ENCODE data around the gene NRCAM. TPM values are rescaled to one million over a fixed set of nuclear protein-coding genes. Genes with fewer than 3 reads are reported as not detected.

Gene NRCAM
- total RNA-seq, 1 donor from 2014 or later, result 33.2 TPM

DNA sequence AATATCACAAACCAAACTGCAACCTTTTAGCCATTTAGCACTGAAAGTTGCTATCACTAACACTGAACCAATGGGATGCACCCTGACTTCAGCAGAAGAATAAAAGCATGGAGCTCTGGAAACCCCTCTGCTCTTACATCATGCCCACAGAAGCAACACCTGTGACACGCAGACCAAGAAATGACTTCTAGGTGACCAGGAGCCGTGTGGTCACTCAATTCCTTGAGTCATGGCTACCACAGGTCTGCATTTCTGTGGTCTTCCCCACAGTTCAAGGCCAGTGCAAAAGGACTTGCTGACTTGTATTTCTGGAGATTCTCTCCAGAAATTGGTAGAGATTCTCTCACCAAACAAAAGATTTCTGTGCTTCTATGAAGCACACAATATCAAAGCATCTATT, 38.3 kb downstream of the NRCAM start:
- Mint-ChIP-seq H3K9me3 (no peaks in the 10 kb centered on the region), H3K4me1 (peaks cover 53% of the 10 kb centered on the region), H3K27ac (ENCODE audit: unreplicated experiment) (no peak overlapping the region), H3K27me3 (ENCODE audit: low read depth) (no peaks in the 10 kb centered on the region), H3K4me3 (no peak overlapping the region), H3K36me3 (ENCODE audit: low read depth) (no peaks in the 10 kb centered on the region)
- no peak for TF ChIP-seq CTCF (conservative IDR thresholded peaks at IDR 0.05)
- DNase-seq (ENCODE audit: low read depth, low spot score), result no peak

DNA sequence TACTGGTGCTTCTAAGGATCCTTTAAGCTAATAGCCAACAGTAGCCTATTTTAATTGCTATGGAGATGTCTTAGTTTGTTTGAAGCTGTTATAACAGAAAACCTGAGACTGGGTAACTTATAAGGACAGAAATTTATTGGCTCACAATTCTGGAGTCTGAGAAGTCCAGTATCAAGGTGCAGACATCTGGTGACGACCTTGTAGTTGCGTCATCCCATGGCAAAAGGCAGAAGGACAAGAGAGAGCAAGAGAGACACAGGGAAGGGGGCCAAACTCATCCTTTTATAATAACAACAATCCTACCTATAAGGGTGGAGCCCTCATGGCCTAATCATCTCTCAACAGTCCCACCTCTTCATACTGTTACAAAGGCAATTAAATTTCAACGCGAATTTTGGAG, 39.1 kb downstream of the NRCAM start:
- H3K36me3 Mint-ChIP-seq (ENCODE audit: low read depth), result no peaks in the 10 kb centered on the region
- no peak for DNase-seq (ENCODE audit: low read depth, low spot score)
- no peaks in the 10 kb centered on the region for H3K27me3 Mint-ChIP-seq (ENCODE audit: low read depth)
- no peak for TF ChIP-seq CTCF (conservative IDR thresholded peaks at IDR 0.05)
- H3K9me3 Mint-ChIP-seq, result no peaks in the 10 kb centered on the region
- no peak overlapping the region for H3K4me3 Mint-ChIP-seq
- no peak overlapping the region for H3K27ac Mint-ChIP-seq (ENCODE audit: unreplicated experiment)
- H3K4me1 Mint-ChIP-seq, result peaks cover 53% of the 10 kb centered on the region

- DNase-seq (ENCODE audit: low read depth, low spot score), result no peak
- no peak overlapping the region for H3K4me3 Mint-ChIP-seq
These were observed 40.3 kb downstream of the NRCAM start for GRCh38 chr7:108415821-108416536.

GRCh38 chr7:108415084-108415483, 41.2 kb downstream of the NRCAM start:
- Mint-ChIP-seq H3K9me3 (no peaks in the 10 kb centered on the region), H3K4me3 (no peak overlapping the region), H3K27me3 (ENCODE audit: low read depth) (no peaks in the 10 kb centered on the region), H3K27ac (ENCODE audit: unreplicated experiment) (no peak overlapping the region), H3K4me1 (peaks cover 39% of the 10 kb centered on the region), H3K36me3 (ENCODE audit: low read depth) (no peaks in the 10 kb centered on the region)
- no peak for TF ChIP-seq CTCF (conservative IDR thresholded peaks at IDR 0.05)
- DNase-seq (ENCODE audit: low read depth, low spot score), result no peak

More at GRCh38 chr7:108415821-108416536, 40.3 kb downstream of the NRCAM start:
- Mint-ChIP-seq H3K27ac (ENCODE audit: unreplicated experiment) (peak overlapping the region; percentile 1), H3K27me3 (ENCODE audit: low read depth) (no peaks in the 10 kb centered on the region), H3K36me3 (ENCODE audit: low read depth) (no peaks in the 10 kb centered on the region), H3K9me3 (no peaks in the 10 kb centered on the region), H3K4me1 (peaks cover 47% of the 10 kb centered on the region)
- no peak for TF ChIP-seq CTCF (conservative IDR thresholded peaks at IDR 0.05)

DNA sequence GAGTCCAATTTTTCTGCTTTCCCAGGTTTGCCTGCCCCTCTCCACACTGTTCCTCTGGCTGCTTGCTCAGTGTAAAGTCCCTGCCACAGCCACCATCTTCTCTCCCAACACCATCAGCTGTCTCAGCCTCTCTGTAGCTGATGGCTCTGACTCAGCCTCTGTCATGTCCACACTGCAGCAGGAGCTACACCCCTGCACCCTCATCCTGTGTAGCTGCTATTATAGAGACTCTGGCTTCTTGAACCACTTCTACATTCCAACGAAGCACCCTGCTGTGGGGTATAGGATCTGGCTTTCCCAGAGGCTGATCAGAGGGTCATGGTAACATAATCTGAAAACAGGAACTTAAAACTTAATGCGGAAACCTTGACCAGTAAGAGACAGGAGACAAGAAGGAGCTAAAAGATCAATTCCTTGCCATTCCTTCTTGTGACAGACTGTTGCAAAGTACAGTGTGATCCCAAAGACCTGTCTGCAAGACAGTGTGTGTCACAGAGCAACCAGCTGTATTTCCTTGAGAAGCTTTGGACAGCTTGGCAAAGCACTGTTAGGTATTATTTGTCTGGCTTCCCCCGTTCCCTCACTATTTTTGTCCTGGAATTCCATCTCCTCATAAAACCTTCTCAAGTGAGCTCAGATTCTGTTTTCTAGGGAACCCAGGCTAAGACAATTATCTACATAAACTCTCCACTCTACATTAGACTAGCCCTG, 42.3 kb downstream of the NRCAM start:
- no peak for TF ChIP-seq CTCF (conservative IDR thresholded peaks at IDR 0.05)
- no peak overlapping the region for H3K27ac Mint-ChIP-seq (ENCODE audit: unreplicated experiment)
- H3K4me1 Mint-ChIP-seq, result peaks cover 34% of the 10 kb centered on the region
- H3K27me3 Mint-ChIP-seq (ENCODE audit: low read depth), result no peaks in the 10 kb centered on the region
- no peaks in the 10 kb centered on the region for H3K36me3 Mint-ChIP-seq (ENCODE audit: low read depth)
- no peak for DNase-seq (ENCODE audit: low read depth, low spot score)
- H3K9me3 Mint-ChIP-seq, result no peaks in the 10 kb centered on the region
- H3K4me3 Mint-ChIP-seq, result no peak overlapping the region
